ENCODE measurements around the gene RAD23B. TPM values are rescaled to one million over a fixed set of nuclear protein-coding genes. Genes with fewer than 3 reads are reported as not detected.

RAD23B gene
- total and polyA plus RNA-seq, 2 of the 13 experiments (the other 11 are each of a cell fraction or from before 2014, with no cell fraction given): 133 to 156 TPM

DNA sequence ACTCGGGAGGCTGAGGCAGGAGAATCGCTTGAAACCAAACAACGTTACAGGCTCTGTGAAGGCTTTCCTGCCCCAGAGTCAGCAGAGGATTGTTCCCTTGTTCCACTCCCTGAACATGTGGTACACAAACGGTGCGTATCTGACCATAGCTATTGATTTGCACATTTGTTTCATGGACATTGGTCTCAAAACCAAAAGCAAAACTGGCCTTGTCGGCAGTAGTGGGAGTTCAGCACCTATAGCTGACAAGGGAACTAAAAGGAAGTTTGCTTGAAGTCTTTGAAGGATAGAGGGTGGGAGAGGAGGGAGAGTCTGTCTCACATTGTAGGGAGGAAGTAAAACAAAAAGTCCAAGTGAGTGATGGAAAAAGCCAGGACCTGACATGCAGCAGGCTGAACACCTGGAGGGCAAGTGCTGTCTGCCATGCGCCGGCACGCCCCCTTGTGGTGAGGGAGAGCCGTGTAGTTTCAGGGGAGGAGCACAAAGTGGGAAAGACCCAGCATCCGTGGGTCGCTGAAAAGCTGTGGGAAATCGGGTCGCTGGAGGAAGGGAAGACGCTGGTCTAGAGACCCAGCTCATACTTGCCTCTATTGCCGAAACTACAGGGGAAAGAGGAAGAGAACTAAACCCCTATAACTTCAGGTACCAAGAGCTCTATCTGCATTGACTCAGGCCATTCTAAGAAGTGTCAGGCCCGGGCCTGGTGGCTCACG lies 58.0 kb downstream of the RAD23B start (continued):
- TF ChIP-seq, protein P1, sequence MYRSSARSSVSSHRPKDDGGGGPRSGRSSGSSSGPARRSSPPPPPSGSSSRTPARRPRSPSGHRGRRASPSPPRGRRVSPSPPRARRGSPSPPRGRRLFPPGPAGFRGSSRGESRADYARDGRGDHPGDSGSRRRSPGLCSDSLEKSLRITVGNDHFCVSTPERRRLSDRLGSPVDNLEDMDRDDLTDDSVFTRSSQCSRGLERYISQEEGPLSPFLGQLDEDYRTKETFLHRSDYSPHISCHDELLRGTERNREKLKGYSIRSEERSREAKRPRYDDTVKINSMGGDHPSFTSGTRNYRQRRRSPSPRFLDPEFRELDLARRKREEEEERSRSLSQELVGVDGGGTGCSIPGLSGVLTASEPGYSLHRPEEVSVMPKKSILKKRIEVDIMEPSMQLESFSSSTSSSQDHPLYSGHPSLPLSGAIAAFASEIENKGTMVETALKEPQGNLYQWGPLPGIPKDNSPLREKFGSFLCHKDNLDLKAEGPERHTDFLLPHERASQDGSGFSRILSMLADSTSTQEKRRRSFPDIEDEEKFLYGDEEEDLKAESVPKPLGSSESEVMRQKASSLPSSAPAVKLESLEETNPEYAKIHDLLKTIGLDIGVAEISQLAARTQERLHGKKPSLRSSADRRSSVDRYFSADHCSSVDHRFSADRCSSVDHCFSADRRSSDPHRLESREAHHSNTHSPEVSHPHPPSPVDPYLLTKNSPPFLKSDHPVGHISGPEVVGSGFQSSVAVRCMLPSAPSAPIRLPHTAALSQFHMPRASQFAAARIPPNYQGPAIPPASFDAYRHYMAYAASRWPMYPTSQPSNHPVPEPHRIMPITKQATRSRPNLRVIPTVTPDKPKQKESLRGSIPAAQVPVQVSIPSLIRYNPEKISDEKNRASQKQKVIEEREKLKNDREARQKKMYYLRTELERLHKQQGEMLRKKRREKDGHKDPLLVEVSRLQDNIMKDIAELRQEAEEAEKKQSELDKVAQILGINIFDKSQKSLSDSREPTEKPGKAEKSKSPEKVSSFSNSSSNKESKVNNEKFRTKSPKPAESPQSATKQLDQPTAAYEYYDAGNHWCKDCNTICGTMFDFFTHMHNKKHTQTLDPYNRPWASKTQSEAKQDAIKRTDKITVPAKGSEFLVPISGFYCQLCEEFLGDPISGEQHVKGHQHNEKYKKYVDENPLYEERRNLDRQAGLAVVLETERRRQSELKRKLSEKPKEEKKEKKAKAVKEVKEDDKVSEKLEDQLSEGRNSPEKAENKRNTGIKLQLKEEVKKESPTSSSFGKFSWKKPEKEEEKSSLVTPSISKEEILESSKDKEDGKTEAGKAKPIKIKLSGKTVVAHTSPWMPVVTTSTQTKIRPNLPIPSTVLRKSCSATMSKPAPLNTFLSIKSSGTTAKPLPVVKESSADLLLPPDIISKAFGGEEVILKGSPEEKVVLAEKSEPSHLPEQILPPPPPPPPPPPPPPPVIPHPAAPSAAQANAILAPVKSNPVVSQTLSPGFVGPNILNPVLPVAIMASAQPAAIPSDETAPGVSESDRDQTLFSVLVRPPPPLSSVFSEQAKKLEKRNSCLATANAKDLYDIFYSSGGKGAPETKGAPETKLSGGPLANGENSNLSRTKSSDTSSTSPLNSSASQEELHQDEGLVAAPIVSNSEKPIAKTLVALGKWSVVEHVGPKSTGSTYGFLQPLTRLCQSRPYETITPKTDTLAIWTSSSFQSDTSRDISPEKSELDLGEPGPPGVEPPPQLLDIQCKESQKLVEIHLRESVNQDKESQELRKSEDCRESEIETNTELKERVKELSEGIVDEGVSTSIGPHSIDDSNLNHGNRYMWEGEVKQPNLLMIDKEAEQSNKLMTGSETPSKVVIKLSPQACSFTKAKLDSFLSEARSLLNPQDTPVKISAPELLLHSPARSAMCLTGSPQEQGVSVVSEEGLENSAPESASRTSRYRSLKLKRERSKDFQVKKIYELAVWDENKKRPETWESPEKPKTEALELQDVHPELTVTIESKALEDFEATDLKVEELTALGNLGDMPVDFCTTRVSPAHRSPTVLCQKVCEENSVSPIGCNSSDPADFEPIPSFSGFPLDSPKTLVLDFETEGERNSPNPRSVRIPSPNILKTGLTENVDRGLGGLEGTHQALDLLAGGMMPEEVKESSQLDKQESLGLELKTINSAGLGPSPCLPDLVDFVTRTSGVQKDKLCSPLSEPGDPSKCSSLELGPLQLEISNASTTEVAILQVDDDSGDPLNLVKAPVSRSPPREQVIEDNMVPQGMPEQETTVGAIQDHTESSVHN (CRISPR knock-in tag; IDR thresholded peaks at IDR 0.05): no peak
- TF ChIP-seq ZBTB1 (CRISPR knock-in tag; IDR thresholded peaks at IDR 0.05; ENCODE audit: borderline replicate concordance): no peak
- TF ChIP-seq, protein P2, sequence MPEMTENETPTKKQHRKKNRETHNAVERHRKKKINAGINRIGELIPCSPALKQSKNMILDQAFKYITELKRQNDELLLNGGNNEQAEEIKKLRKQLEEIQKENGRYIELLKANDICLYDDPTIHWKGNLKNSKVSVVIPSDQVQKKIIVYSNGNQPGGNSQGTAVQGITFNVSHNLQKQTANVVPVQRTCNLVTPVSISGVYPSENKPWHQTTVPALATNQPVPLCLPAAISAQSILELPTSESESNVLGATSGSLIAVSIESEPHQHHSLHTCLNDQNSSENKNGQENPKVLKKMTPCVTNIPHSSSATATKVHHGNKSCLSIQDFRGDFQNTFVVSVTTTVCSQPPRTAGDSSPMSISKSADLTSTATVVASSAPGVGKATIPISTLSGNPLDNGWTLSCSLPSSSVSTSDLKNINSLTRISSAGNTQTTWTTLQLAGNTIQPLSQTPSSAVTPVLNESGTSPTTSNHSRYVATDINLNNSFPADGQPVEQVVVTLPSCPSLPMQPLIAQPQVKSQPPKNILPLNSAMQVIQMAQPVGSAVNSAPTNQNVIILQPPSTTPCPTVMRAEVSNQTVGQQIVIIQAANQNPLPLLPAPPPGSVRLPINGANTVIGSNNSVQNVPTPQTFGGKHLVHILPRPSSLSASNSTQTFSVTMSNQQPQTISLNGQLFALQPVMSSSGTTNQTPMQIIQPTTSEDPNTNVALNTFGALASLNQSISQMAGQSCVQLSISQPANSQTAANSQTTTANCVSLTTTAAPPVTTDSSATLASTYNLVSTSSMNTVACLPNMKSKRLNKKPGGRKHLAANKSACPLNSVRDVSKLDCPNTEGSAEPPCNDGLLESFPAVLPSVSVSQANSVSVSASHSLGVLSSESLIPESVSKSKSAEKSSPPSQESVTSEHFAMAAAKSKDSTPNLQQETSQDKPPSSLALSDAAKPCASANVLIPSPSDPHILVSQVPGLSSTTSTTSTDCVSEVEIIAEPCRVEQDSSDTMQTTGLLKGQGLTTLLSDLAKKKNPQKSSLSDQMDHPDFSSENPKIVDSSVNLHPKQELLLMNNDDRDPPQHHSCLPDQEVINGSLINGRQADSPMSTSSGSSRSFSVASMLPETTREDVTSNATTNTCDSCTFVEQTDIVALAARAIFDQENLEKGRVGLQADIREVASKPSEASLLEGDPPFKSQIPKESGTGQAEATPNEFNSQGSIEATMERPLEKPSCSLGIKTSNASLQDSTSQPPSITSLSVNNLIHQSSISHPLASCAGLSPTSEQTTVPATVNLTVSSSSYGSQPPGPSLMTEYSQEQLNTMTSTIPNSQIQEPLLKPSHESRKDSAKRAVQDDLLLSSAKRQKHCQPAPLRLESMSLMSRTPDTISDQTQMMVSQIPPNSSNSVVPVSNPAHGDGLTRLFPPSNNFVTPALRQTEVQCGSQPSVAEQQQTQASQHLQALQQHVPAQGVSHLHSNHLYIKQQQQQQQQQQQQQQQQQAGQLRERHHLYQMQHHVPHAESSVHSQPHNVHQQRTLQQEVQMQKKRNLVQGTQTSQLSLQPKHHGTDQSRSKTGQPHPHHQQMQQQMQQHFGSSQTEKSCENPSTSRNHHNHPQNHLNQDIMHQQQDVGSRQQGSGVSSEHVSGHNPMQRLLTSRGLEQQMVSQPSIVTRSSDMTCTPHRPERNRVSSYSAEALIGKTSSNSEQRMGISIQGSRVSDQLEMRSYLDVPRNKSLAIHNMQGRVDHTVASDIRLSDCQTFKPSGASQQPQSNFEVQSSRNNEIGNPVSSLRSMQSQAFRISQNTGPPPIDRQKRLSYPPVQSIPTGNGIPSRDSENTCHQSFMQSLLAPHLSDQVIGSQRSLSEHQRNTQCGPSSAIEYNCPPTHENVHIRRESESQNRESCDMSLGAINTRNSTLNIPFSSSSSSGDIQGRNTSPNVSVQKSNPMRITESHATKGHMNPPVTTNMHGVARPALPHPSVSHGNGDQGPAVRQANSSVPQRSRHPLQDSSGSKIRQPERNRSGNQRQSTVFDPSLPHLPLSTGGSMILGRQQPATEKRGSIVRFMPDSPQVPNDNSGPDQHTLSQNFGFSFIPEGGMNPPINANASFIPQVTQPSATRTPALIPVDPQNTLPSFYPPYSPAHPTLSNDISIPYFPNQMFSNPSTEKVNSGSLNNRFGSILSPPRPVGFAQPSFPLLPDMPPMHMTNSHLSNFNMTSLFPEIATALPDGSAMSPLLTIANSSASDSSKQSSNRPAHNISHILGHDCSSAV (CRISPR knock-in tag; IDR thresholded peaks at IDR 0.05; ENCODE audit: borderline replicate concordance): no peak
- TF ChIP-seq ZNF10 (CRISPR knock-in tag; IDR thresholded peaks at IDR 0.05; ENCODE audit: borderline replicate concordance, low read depth): no peak
- TF ChIP-seq ELF3 (CRISPR knock-in tag; IDR thresholded peaks at IDR 0.05): peak; percentile 67
- TF ChIP-seq, protein P3, sequence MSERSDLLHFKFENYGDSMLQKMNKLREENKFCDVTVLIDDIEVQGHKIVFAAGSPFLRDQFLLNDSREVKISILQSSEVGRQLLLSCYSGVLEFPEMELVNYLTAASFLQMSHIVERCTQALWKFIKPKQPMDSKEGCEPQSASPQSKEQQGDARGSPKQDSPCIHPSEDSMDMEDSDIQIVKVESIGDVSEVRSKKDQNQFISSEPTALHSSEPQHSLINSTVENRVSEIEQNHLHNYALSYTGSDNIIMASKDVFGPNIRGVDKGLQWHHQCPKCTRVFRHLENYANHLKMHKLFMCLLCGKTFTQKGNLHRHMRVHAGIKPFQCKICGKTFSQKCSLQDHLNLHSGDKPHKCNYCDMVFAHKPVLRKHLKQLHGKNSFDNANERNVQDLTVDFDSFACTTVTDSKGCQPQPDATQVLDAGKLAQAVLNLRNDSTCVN (CRISPR knock-in tag; IDR thresholded peaks at IDR 0.05; ENCODE audit: borderline replicate concordance): no peak
- no peak for TF ChIP-seq ZFP62 (CRISPR knock-in tag; IDR thresholded peaks at IDR 0.05)
- peak; percentile 50 for TF ChIP-seq JARID2 (CRISPR knock-in tag; IDR thresholded peaks at IDR 0.05; ENCODE audit: insufficient replicate concordance)
- no peak for TF ChIP-seq FOXM1 (CRISPR knock-in tag; IDR thresholded peaks at IDR 0.05)
- TF ChIP-seq ZNF468 (CRISPR knock-in tag; IDR thresholded peaks at IDR 0.05): no peak
- 0 out of 2 replicates have a peak, but pooled peaks have one; percentile 38 for TF ChIP-seq ZNF614 (CRISPR knock-in tag; IDR thresholded peaks at IDR 0.05; ENCODE audit: borderline replicate concordance)

Measured in HepG2 (cell line).